Measurements from ENCODE around the gene CMPK2. TPM values are rescaled to one million over a fixed set of nuclear protein-coding genes. Genes with fewer than 3 reads are reported as not detected.

Gene CMPK2
- total and polyA plus RNA-seq, 9 of the 15 experiments (the other 6 are each of a cell fraction or from before 2014, with no cell fraction given), result 2.6 to 10.5 (median 5.0) TPM

GRCh38 chr2:6893876-6894482 lies 28.3 kb upstream of the CMPK2 start (continued):
- TF ChIP-seq SETDB1 (IDR thresholded peaks at IDR 0.05; ENCODE audit: low read length) (no peak), BRD9 (IDR thresholded peaks at IDR 0.05; ENCODE audit: low read depth, partially characterized antibody) (no peak), BRCA1 (IDR thresholded peaks at IDR 0.05) (no peak), BRCA1 (CRISPR knock-in tag; IDR thresholded peaks at IDR 0.05) (no peak), ZNF24 (IDR thresholded peaks at IDR 0.05) (peak; percentile 75), IFI16 (CRISPR knock-in tag; IDR thresholded peaks at IDR 0.05) (no peak), GTF2E2 (tag; IDR thresholded peaks at IDR 0.05) (no peak), BHLHE40 (IDR thresholded peaks at IDR 0.05; ENCODE audit: low read length) (peak; percentile 73), TOE1 (IDR thresholded peaks at IDR 0.05; ENCODE audit: borderline replicate concordance) (peak; percentile 74; the same call in 1 of the 2 replicates), TOE1 (CRISPR knock-in tag; IDR thresholded peaks at IDR 0.05; ENCODE audit: borderline replicate concordance, low read depth) (no peak), CCNT2 (IDR thresholded peaks at IDR 0.05; ENCODE audit: borderline replicate concordance, extremely low read depth, insufficient read length, low read depth, low read length) (peak; percentile 99), KLF1 (tag; IDR thresholded peaks at IDR 0.05) (no peak), TEAD2 (tag; IDR thresholded peaks at IDR 0.05) (no peak), HSF4 (CRISPR knock-in tag; IDR thresholded peaks at IDR 0.05; ENCODE audit: borderline replicate concordance) (no peak), THRAP3 (IDR thresholded peaks at IDR 0.05; ENCODE audit: borderline replicate concordance) (no peak), ZNF644 (tag; IDR thresholded peaks at IDR 0.05; ENCODE audit: low read depth) (peak; percentile 98), NCOA4 (IDR thresholded peaks at IDR 0.05; ENCODE audit: partially characterized antibody) (peak; percentile 92), ZNF561 (CRISPR knock-in tag; conservative IDR thresholded peaks at IDR 0.05) (no peak), ZNF449 (CRISPR knock-in tag; IDR thresholded peaks at IDR 0.05) (peak; percentile 84; the same call in 1 of the 2 replicates)
- TF ChIP-seq, protein P1, sequence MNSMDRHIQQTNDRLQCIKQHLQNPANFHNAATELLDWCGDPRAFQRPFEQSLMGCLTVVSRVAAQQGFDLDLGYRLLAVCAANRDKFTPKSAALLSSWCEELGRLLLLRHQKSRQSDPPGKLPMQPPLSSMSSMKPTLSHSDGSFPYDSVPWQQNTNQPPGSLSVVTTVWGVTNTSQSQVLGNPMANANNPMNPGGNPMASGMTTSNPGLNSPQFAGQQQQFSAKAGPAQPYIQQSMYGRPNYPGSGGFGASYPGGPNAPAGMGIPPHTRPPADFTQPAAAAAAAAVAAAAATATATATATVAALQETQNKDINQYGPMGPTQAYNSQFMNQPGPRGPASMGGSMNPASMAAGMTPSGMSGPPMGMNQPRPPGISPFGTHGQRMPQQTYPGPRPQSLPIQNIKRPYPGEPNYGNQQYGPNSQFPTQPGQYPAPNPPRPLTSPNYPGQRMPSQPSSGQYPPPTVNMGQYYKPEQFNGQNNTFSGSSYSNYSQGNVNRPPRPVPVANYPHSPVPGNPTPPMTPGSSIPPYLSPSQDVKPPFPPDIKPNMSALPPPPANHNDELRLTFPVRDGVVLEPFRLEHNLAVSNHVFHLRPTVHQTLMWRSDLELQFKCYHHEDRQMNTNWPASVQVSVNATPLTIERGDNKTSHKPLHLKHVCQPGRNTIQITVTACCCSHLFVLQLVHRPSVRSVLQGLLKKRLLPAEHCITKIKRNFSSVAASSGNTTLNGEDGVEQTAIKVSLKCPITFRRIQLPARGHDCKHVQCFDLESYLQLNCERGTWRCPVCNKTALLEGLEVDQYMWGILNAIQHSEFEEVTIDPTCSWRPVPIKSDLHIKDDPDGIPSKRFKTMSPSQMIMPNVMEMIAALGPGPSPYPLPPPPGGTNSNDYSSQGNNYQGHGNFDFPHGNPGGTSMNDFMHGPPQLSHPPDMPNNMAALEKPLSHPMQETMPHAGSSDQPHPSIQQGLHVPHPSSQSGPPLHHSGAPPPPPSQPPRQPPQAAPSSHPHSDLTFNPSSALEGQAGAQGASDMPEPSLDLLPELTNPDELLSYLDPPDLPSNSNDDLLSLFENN (IDR thresholded peaks at IDR 0.05; ENCODE audit: low read depth in 2 of 2, low read length in 2 of 2), result peak in 1 of 2 experiments; percentile 99; a peak in 2 of 4 replicates
- TF ChIP-seq, protein P2, sequence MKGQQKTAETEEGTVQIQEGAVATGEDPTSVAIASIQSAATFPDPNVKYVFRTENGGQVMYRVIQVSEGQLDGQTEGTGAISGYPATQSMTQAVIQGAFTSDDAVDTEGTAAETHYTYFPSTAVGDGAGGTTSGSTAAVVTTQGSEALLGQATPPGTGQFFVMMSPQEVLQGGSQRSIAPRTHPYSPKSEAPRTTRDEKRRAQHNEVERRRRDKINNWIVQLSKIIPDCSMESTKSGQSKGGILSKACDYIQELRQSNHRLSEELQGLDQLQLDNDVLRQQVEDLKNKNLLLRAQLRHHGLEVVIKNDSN (CRISPR knock-in tag; IDR thresholded peaks at IDR 0.05), result no peak

All from K562 (cell line).